GM12878 (cell line): Measurements from ENCODE around the gene SHLD1.

Experiments
- CBX3 ChIP-seq: fragments of 200-600 bp; sonication (generic); IDR thresholded peaks from 2 replicates; pipeline ENCODE4 v1.6.1; 2016; ENCODE audit warnings: low read depth, borderline replicate concordance
- CEBPB ChIP-seq, 2 experiments: fragments of 150-350 bp in 1 of 2; IDR thresholded peaks; 2 replicates each; pipeline ENCODE4 v1.6.1; 2012 to 2014; ENCODE audit warnings: low read depth in 2 of 2, low read length in 2 of 2, borderline replicate concordance in 1 of 2, inconsistent platforms in 1 of 2
- CREB1 ChIP-seq: IDR thresholded peaks from 2 replicates; pipeline ENCODE4 v1.6.1; 2012; ENCODE audit warnings: low read depth, mild to moderate bottlenecking, inconsistent platforms
- CTCF ChIP-seq, 3 experiments: IDR thresholded peaks in 2 of 3; conservative IDR thresholded peaks in 1 of 3; 2 replicates each; pipeline ENCODE4 v1.5.1; 2011; ENCODE audit warnings: low read depth in 3 of 3, low read length in 3 of 3, mild to moderate bottlenecking in 3 of 3, control low read depth in 2 of 3, moderate library complexity in 2 of 3, inconsistent platforms in 1 of 3, mixed read lengths in 1 of 3; ENCODE audit not compliant: control insufficient read depth in 2 of 3, insufficient read depth in 1 of 3; ENCODE audit errors: extremely low read depth in 1 of 3
- ELK1 ChIP-seq: IDR thresholded peaks from 2 replicates; pipeline ENCODE4 v1.6.1; 2012; ENCODE audit warnings: low read depth, low read length, improper control_type of control experiment
- MEF2B ChIP-seq: fragments of 450-650 bp; IDR thresholded peaks from 2 replicates; pipeline ENCODE4 v1.6.1; 2018; ENCODE audit warnings: mild to moderate bottlenecking, moderate library complexity; ENCODE audit not compliant: partially characterized antibody, poor library complexity, severe bottlenecking
- NBN ChIP-seq: fragments of 450-650 bp; IDR thresholded peaks from 2 replicates; pipeline ENCODE4 v1.6.1; 2016
- POLR2A ChIP-seq: IDR thresholded peaks from 2 replicates; pipeline ENCODE4 v1.6.1; 2011; ENCODE audit warnings: low read depth, mild to moderate bottlenecking, low read length
- REST ChIP-seq: IDR thresholded peaks from 2 replicates; pipeline ENCODE4 v1.6.1; 2012; ENCODE audit warnings: mild to moderate bottlenecking, low read depth, low read length
- SP1 ChIP-seq: IDR thresholded peaks from one replicate; pipeline ENCODE4 v1.6.1; 2011; ENCODE audit warnings: low read depth, low read length
- ZNF207 ChIP-seq: fragments of 450-650 bp; IDR thresholded peaks from 2 replicates; pipeline ENCODE4 v1.6.1; 2014; ENCODE audit warnings: antibody characterized with exemption, mild to moderate bottlenecking, borderline replicate concordance
- ZNF592 ChIP-seq: fragments of 450-650 bp; IDR thresholded peaks from 2 replicates; pipeline ENCODE4 v1.6.1; 2017; ENCODE audit warnings: mild to moderate bottlenecking, moderate library complexity

DNA sequence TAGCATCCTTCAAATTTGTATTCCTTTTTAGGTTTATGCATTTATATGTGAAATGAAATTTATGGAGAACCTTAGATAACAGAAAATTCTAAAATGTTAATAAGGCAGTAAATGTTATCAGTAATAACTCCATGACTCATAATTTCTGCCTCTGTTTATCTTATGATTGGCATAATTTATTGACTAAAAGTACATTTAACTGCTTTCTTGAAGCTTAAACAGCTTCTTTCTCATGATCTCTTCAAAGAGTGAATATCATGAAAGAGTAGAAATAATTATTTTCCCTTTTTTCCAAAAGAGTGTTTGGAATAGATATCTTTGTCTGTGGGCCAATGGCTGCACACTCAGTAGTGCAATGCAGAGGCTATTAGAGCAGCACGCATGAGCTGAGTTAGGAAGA is 91.3 kb downstream of the SHLD1 start:
- TF ChIP-seq CTCF (IDR thresholded peaks at IDR 0.05 in 2 of 3, conservative IDR thresholded peaks at IDR 0.05 in 1 of 3; ENCODE audit: control insufficient read depth in 2 of 3, extremely low read depth in 1 of 3, insufficient read depth in 1 of 3, low read depth in 3 of 3, low read length in 3 of 3), result no peak
- no peak for TF ChIP-seq NBN
- no peak for TF ChIP-seq ELK1
- no peak for TF ChIP-seq CREB1
- TF ChIP-seq REST, result no peak
- TF ChIP-seq CEBPB (IDR thresholded peaks at IDR 0.05; ENCODE audit: borderline replicate concordance in 1 of 2, low read depth in 2 of 2, low read length in 2 of 2), result no peak
- TF ChIP-seq CBX3, result no peak
- TF ChIP-seq SP1, result no peak
- no peak for TF ChIP-seq ZNF207
- no peak for TF ChIP-seq MEF2B
- TF ChIP-seq ZNF592, result no peak
- no peak for TF ChIP-seq POLR2A
